IPS-18c (cell line): ENCODE measurements around the gene OR10H4.
"Not testable (repeated sequence)": the region's sequence is repeated elsewhere in the genome, so short reads cannot be mapped to it uniquely, and the experiment has no call there.

Experiments used
- H3K4me3 ChIP-seq: 2 replicates; pipeline ENCODE4 v1.7.0; 2013; ENCODE audit warnings: low read depth, mild to moderate bottlenecking, low read length, moderate library complexity; ENCODE audit not compliant: insufficient read depth
- H3K9me3 ChIP-seq: one replicate; pipeline ENCODE4 v1.6.1; 2013; ENCODE audit warnings: mild to moderate bottlenecking, low read length, moderate library complexity; ENCODE audit not compliant: control insufficient read depth, insufficient read depth

Gene OR10H4

GRCh38 chr19:15948223-15949058, at the start of gene OR10H4:
Gene OR10H4, plus strand, starts transcription at chr19:15949008. Its CDS starts 0 bp downstream, at chr19:15949008.
- Histone ChIP-seq H3K4me3 (no peak within 1 kb of the TSS), H3K9me3 (peaks cover 7% of the 10 kb centered on the region)

- H3K9me3 ChIP-seq = peaks cover 14% of the 10 kb centered on the region
- H3K4me3 ChIP-seq = not testable (repeated sequence)
Measured at GRCh38 chr19:15899561-15899960, 49.2 kb upstream of the OR10H4 start.

GRCh38 chr19:15900032-15900431, 48.8 kb upstream of the OR10H4 start:
- not testable (repeated sequence) for H3K9me3 ChIP-seq

DNA sequence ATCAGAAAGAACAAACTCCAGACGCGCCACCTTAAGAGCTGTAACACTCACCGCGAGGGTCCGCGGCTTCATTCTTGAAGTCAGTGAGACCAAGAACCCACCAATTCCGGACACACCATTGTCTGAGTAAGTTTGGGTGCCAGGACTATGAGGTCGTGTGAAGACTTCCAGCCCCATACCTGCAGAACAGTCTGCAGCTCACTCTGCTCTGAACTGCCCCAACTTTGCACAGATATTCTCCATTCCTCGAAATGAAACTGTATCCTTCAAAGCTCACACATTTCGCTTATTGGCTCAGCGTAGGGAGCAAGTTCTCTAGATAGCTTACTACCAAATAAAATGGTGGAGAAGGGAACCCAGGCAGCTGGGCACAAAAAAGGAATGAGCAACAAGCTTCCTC, 48.3 kb upstream of the OR10H4 start:
- H3K9me3 ChIP-seq = peaks cover 9% of the 10 kb centered on the region
- H3K4me3 ChIP-seq = no peak overlapping the region

More at GRCh38 chr19:15900032-15900431, 48.8 kb upstream of the OR10H4 start:
- H3K4me3 ChIP-seq = not testable (repeated sequence)

DNA sequence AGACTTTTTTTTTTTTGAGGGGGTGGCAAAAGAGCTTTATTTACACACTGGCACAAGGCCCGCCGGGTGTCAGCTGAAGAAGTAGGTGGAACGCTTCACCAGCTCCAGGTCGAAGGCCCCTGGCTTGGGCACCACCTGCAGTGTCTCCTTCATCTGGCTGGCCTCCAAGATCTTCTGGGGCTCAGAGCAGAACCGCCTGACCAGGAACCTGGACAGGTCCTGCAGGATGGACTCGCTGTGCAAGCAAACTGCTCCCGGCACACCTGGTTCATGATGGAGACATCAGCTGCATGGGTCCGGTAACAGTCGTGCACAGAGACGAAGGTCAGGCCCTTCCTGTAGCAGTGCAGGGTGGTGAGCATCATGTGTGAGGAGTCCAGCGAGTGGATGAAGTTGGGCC, 46.6 kb upstream of the OR10H4 start:
- Histone ChIP-seq H3K9me3 (peaks cover 9% of the 10 kb centered on the region), H3K4me3 (no peak overlapping the region)

DNA sequence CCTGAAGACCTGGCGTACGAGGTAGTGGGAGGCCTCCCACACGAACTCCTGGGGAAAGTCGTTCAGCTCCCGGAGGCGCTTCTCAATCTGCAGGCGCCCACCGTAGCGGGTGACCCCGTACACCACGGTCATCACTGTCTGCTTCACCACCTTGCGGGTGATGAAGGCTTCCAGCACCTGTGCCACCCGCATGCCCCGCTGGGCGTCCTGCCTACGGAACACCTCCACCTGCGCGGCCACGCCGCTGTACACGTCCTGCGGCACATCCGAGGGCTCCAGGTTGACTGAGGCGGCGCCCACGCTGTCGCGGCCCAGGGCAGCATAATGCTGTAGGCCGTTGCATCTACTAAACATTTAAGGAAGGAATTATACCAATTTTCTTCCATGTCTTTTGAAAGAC, 45.9 kb upstream of the OR10H4 start:
- not testable (repeated sequence) for H3K9me3 ChIP-seq, H3K4me3 ChIP-seq

- Histone ChIP-seq H3K4me3 (no peak overlapping the region), H3K9me3 (peaks cover 3% of the 10 kb centered on the region)
Measured at GRCh38 chr19:15905026-15905425, 43.8 kb upstream of the OR10H4 start.

- peaks cover 5% of the 10 kb centered on the region for H3K9me3 ChIP-seq
Measured at GRCh38 chr19:15911599-15912235, 37.1 kb upstream of the OR10H4 start.

GRCh38 chr19:15913384-15913783, 35.4 kb upstream of the OR10H4 start:
- peaks cover 5% of the 10 kb centered on the region for H3K9me3 ChIP-seq
- H3K4me3 ChIP-seq = no peak overlapping the region

More at GRCh38 chr19:15911599-15912235, 37.1 kb upstream of the OR10H4 start:
- H3K4me3 ChIP-seq = peak overlapping the region; percentile 47; the same call in 1 of the 2 replicates

GRCh38 chr19:15913830-15914229, 35.0 kb upstream of the OR10H4 start:
- peaks cover 5% of the 10 kb centered on the region for H3K9me3 ChIP-seq

GRCh38 chr19:15915109-15915508, 33.7 kb upstream of the OR10H4 start:
- Histone ChIP-seq H3K9me3 (peaks cover 5% of the 10 kb centered on the region), H3K4me3 (no peak overlapping the region)

More at GRCh38 chr19:15913830-15914229, 35.0 kb upstream of the OR10H4 start:
- H3K4me3 ChIP-seq = no peak overlapping the region

GRCh38 chr19:15919243-15919642, 29.6 kb upstream of the OR10H4 start:
- Histone ChIP-seq H3K9me3 (peaks cover 5% of the 10 kb centered on the region), H3K4me3 (no peak overlapping the region)

DNA sequence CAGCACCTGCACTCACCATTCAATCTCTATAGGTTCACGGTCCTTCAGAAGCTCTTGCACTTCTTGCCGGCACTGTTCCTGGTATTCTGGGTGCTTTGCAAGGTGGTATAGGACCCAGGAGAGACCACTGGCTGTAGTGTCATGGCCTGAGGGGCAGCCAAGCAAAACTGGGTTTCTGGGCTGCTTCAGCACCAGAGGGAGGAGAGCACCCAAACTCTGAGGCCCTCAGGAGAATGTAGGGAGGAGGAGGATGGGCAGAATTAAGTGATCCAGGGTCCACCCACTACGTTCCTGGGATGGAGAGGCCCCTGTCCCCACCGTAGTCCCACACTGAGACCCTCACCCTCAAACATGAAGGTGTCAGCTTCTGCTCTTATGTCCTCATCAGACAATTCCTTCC, 26.8 kb upstream of the OR10H4 start:
- Histone ChIP-seq H3K4me3 (no peak overlapping the region), H3K9me3 (peaks cover 2% of the 10 kb centered on the region)

DNA sequence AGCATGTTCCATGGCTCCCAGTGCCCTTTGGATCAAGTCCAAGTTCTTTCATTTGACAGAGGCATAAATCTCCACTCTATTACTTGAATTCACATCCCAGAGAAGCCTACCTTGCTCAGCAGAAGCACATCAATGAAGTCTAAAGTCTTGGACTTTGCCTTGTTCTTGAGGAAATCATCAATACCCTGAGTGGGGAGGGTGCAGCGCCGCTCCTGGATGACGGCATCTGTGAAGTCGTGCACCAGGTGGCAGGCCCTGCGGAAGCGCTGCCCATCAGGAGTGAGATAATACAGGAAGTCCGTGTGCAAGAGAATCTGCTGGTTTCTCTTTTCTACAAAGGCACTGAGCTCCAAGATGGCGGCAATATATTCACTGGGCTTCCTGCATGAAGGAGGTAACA, 25.1 kb upstream of the OR10H4 start:
- peaks cover 2% of the 10 kb centered on the region for H3K9me3 ChIP-seq
- no peak overlapping the region; the same call in 1 of the 2 replicates for H3K4me3 ChIP-seq

GRCh38 chr19:15926484-15926883, 22.3 kb upstream of the OR10H4 start:
- Histone ChIP-seq H3K4me3 (no peak overlapping the region), H3K9me3 (peaks cover 11% of the 10 kb centered on the region)

- H3K4me3 ChIP-seq = no peak overlapping the region
- H3K9me3 ChIP-seq = peaks cover 11% of the 10 kb centered on the region
Measured at GRCh38 chr19:15928321-15928720, 20.5 kb upstream of the OR10H4 start.

DNA sequence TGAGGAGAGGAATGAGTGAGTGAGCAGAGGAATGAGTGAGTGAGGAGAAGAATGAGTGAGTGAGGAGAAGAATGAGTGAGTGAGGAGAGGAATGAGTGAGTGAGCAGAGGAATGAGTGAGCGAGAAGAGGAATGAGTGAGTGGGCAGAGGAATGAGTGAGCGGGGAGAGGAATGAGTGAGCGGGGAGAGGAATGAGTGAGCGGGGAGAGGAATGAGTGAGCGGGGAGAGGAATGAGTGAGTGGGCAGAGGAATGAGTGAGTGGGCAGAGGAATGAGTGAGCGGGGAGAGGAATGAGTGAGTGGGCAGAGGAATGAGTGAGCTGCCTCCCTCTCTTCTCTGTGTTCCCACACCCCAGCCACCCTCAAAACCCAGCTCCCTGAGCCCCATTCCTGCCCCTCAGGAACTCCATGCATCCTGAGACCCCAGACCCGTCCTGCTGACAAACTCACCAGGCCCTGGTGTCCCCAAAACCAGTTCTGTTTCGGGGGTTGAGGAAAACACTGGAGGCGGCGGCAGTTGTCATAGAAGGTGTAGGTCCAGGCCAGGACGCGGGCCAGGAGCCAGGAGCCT, 15.0 kb upstream of the OR10H4 start:
- not testable (repeated sequence) for H3K4me3 ChIP-seq
- peaks cover 20% of the 10 kb centered on the region for H3K9me3 ChIP-seq
